Lower leg skin (tissue), 3 donors: ENCODE data around the gene NOPCHAP1.

ENCODE experiments used
- POLR2A ChIP-seq, 2 donors: fragments of 450-650 bp; IDR thresholded peaks; one replicate each; pipeline ENCODE4 v1.6.1; 2016 to 2017; ENCODE audit warnings: antibody characterized with exemption in 2 of 2, mild to moderate bottlenecking in 1 of 2, moderate library complexity in 1 of 2
- TF ChIP-seq, protein P1 (sequence below), 3 donors: fragments of 450-650 bp; IDR thresholded peaks; one replicate each; pipeline ENCODE4 v1.5.1; 2016; ENCODE audit warnings: antibody characterized with exemption in 3 of 3, mild to moderate bottlenecking in 3 of 3, moderate library complexity in 2 of 3

DNA sequence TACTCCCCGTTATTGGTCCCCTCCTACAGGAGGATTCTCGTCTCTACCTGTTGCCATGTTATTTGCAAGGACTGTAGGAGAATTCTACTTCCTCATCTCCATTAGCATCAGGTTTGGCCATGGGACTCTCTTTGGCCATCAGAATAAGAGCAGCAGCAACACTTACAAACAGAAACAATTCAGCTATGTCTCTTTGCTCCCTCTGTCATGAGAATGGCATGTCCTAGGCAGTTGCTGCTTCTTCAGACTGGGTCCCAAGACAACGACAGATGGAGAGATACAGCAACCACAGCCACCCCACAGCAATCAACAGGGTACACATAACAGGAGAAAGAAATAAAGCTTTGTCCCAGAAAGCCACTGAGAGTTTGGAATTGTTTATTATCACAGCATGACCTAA, 47.7 kb upstream of the NOPCHAP1 start:
- TF ChIP-seq, protein P1, sequence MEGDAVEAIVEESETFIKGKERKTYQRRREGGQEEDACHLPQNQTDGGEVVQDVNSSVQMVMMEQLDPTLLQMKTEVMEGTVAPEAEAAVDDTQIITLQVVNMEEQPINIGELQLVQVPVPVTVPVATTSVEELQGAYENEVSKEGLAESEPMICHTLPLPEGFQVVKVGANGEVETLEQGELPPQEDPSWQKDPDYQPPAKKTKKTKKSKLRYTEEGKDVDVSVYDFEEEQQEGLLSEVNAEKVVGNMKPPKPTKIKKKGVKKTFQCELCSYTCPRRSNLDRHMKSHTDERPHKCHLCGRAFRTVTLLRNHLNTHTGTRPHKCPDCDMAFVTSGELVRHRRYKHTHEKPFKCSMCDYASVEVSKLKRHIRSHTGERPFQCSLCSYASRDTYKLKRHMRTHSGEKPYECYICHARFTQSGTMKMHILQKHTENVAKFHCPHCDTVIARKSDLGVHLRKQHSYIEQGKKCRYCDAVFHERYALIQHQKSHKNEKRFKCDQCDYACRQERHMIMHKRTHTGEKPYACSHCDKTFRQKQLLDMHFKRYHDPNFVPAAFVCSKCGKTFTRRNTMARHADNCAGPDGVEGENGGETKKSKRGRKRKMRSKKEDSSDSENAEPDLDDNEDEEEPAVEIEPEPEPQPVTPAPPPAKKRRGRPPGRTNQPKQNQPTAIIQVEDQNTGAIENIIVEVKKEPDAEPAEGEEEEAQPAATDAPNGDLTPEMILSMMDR (IDR thresholded peaks at IDR 0.05): no peak
- TF ChIP-seq POLR2A (IDR thresholded peaks at IDR 0.05): no peak
